ENCODE results near the gene ECI2. TPM values are rescaled to one million over a fixed set of nuclear protein-coding genes. Genes with fewer than 3 reads are reported as not detected.

ECI2 gene
- polyA plus RNA-seq, 2 donors = 7.1 to 19.5 TPM

- Histone ChIP-seq H3K36me3 (ENCODE audit: control insufficient read depth in 2 of 2, insufficient read depth in 2 of 2, low read length in 1 of 2) (peaks cover 7 to 9% of the 10 kb centered on the region in 2 donors), H3K27ac (ENCODE audit: low read depth in 2 of 2, low read length in 1 of 2) (no peak overlapping the region), H3K4me3 (ENCODE audit: low read depth in 1 of 2, low read length in 2 of 2) (no peak overlapping the region), H3K4me1 (ENCODE audit: control insufficient read depth in 2 of 2, insufficient read depth in 2 of 2, low read length in 1 of 2) (peaks cover 0 to 2% of the 10 kb centered on the region in 2 donors), H3K9me3 (ENCODE audit: control insufficient read depth in 2 of 2, insufficient read depth in 1 of 2, low read depth in 1 of 2, low read length in 1 of 2) (no peaks in the 10 kb centered on the region), H3K27me3 (ENCODE audit: control insufficient read depth in 1 of 2, insufficient read depth in 2 of 2, low read length in 2 of 2) (no peaks in the 10 kb centered on the region)
Observed at GRCh38 chr6:4129446-4129845, 5.9 kb downstream of the ECI2 start.

- H3K36me3 ChIP-seq (ENCODE audit: control insufficient read depth in 2 of 2, insufficient read depth in 2 of 2, low read length in 1 of 2) = peaks cover 7 to 9% of the 10 kb centered on the region in 2 donors
Observed at GRCh38 chr6:4128748-4129147, 6.6 kb downstream of the ECI2 start.

GRCh38 chr6:4128072-4128471, 7.3 kb downstream of the ECI2 start:
- WGBS, 2 donors = 32 to 41% methylated on average over 1 of the region's 1 CpG
- H3K4me1 ChIP-seq (ENCODE audit: control insufficient read depth in 2 of 2, insufficient read depth in 2 of 2, low read length in 1 of 2) = no peaks in the 10 kb centered on the region
- H3K27ac ChIP-seq (ENCODE audit: low read depth in 2 of 2, low read length in 1 of 2) = no peak overlapping the region
- H3K4me3 ChIP-seq (ENCODE audit: low read depth in 1 of 2, low read length in 2 of 2) = no peak overlapping the region
- no peaks in the 10 kb centered on the region for H3K9me3 ChIP-seq (ENCODE audit: control insufficient read depth in 2 of 2, insufficient read depth in 1 of 2, low read depth in 1 of 2, low read length in 1 of 2)
- H3K27me3 ChIP-seq (ENCODE audit: control insufficient read depth in 1 of 2, insufficient read depth in 2 of 2, low read length in 2 of 2) = no peaks in the 10 kb centered on the region
- H3K36me3 ChIP-seq (ENCODE audit: control insufficient read depth in 2 of 2, insufficient read depth in 2 of 2, low read length in 1 of 2) = peaks cover 7 to 9% of the 10 kb centered on the region in 2 donors

More at GRCh38 chr6:4128748-4129147, 6.6 kb downstream of the ECI2 start:
- H3K27me3 ChIP-seq (ENCODE audit: control insufficient read depth in 1 of 2, insufficient read depth in 2 of 2, low read length in 2 of 2) = no peaks in the 10 kb centered on the region
- H3K4me1 ChIP-seq (ENCODE audit: control insufficient read depth in 2 of 2, insufficient read depth in 2 of 2, low read length in 1 of 2) = no peaks in the 10 kb centered on the region
- H3K4me3 ChIP-seq (ENCODE audit: low read depth in 1 of 2, low read length in 2 of 2) = no peak overlapping the region
- WGBS, 2 donors = 91 to 95% methylated on average over 6 of the region's 6 CpGs
- no peak overlapping the region for H3K27ac ChIP-seq (ENCODE audit: low read depth in 2 of 2, low read length in 1 of 2)
- no peaks in the 10 kb centered on the region for H3K9me3 ChIP-seq (ENCODE audit: control insufficient read depth in 2 of 2, insufficient read depth in 1 of 2, low read depth in 1 of 2, low read length in 1 of 2)

GRCh38 chr6:4125933-4126864, 9.2 kb downstream of the ECI2 start:
- H3K27ac ChIP-seq (ENCODE audit: low read depth in 2 of 2, low read length in 1 of 2) = no peak overlapping the region
- 70 to 85% methylated on average over 8 of the region's 8 CpGs for WGBS, 2 donors

GRCh38 chr6:4125500-4125899, 9.9 kb downstream of the ECI2 start:
- Histone ChIP-seq H3K27me3 (ENCODE audit: control insufficient read depth in 1 of 2, insufficient read depth in 2 of 2, low read length in 2 of 2) (no peaks in the 10 kb centered on the region), H3K9me3 (ENCODE audit: control insufficient read depth in 2 of 2, insufficient read depth in 1 of 2, low read depth in 1 of 2, low read length in 1 of 2) (no peaks in the 10 kb centered on the region), H3K4me3 (ENCODE audit: low read depth in 1 of 2, low read length in 2 of 2) (no peak overlapping the region), H3K36me3 (ENCODE audit: control insufficient read depth in 2 of 2, insufficient read depth in 2 of 2, low read length in 1 of 2) (peaks cover 5 to 9% of the 10 kb centered on the region in 2 donors), H3K27ac (ENCODE audit: low read depth in 2 of 2, low read length in 1 of 2) (no peak overlapping the region), H3K4me1 (ENCODE audit: control insufficient read depth in 2 of 2, insufficient read depth in 2 of 2, low read length in 1 of 2) (no peaks in the 10 kb centered on the region)
- 92% methylated on average over 5 of the region's 5 CpGs for WGBS, 2 donors

More at GRCh38 chr6:4125933-4126864, 9.2 kb downstream of the ECI2 start:
- H3K9me3 ChIP-seq (ENCODE audit: control insufficient read depth in 2 of 2, insufficient read depth in 1 of 2, low read depth in 1 of 2, low read length in 1 of 2) = no peaks in the 10 kb centered on the region
- H3K36me3 ChIP-seq (ENCODE audit: control insufficient read depth in 2 of 2, insufficient read depth in 2 of 2, low read length in 1 of 2) = peaks cover 7 to 9% of the 10 kb centered on the region in 2 donors
- no peaks in the 10 kb centered on the region for H3K27me3 ChIP-seq (ENCODE audit: control insufficient read depth in 1 of 2, insufficient read depth in 2 of 2, low read length in 2 of 2)
- no peaks in the 10 kb centered on the region for H3K4me1 ChIP-seq (ENCODE audit: control insufficient read depth in 2 of 2, insufficient read depth in 2 of 2, low read length in 1 of 2)
- no peak overlapping the region for H3K4me3 ChIP-seq (ENCODE audit: low read depth in 1 of 2, low read length in 2 of 2)

- no peak overlapping the region for H3K4me3 ChIP-seq (ENCODE audit: low read depth in 1 of 2, low read length in 2 of 2)
- no peak overlapping the region for H3K27ac ChIP-seq (ENCODE audit: low read depth in 2 of 2, low read length in 1 of 2)
- H3K4me1 ChIP-seq (ENCODE audit: control insufficient read depth in 2 of 2, insufficient read depth in 2 of 2, low read length in 1 of 2) = no peaks in the 10 kb centered on the region
- no peaks in the 10 kb centered on the region for H3K9me3 ChIP-seq (ENCODE audit: control insufficient read depth in 2 of 2, insufficient read depth in 1 of 2, low read depth in 1 of 2, low read length in 1 of 2)
- H3K27me3 ChIP-seq (ENCODE audit: control insufficient read depth in 1 of 2, insufficient read depth in 2 of 2, low read length in 2 of 2) = no peaks in the 10 kb centered on the region
- peaks cover 3 to 5% of the 10 kb centered on the region in 2 donors for H3K36me3 ChIP-seq (ENCODE audit: control insufficient read depth in 2 of 2, insufficient read depth in 2 of 2, low read length in 1 of 2)
- 30 to 43% methylated on average over 1 of the region's 1 CpG for WGBS, 2 donors
Observed at GRCh38 chr6:4124351-4124750, 11.0 kb downstream of the ECI2 start.

GRCh38 chr6:4115741-4116140, 19.6 kb downstream of the ECI2 start:
- peaks cover 4 to 6% of the 10 kb centered on the region in 2 donors for H3K36me3 ChIP-seq (ENCODE audit: control insufficient read depth in 2 of 2, insufficient read depth in 2 of 2, low read length in 1 of 2)
- H3K27ac ChIP-seq (ENCODE audit: low read depth in 2 of 2, low read length in 1 of 2) = no peak overlapping the region
- H3K4me1 ChIP-seq (ENCODE audit: control insufficient read depth in 2 of 2, insufficient read depth in 2 of 2, low read length in 1 of 2) = no peaks in the 10 kb centered on the region
- no peaks in the 10 kb centered on the region for H3K27me3 ChIP-seq (ENCODE audit: control insufficient read depth in 1 of 2, insufficient read depth in 2 of 2, low read length in 2 of 2)
- H3K4me3 ChIP-seq (ENCODE audit: low read depth in 1 of 2, low read length in 2 of 2) = no peak overlapping the region
- H3K9me3 ChIP-seq (ENCODE audit: control insufficient read depth in 2 of 2, insufficient read depth in 1 of 2, low read depth in 1 of 2, low read length in 1 of 2) = peaks cover 0 to 3% of the 10 kb centered on the region in 2 donors
- WGBS, 2 donors = 92 to 97% methylated on average over 4 of the region's 4 CpGs

- peaks cover 4 to 6% of the 10 kb centered on the region in 2 donors for H3K36me3 ChIP-seq (ENCODE audit: control insufficient read depth in 2 of 2, insufficient read depth in 2 of 2, low read length in 1 of 2)
Observed at GRCh38 chr6:4114123-4114522, 21.3 kb downstream of the ECI2 start.

GRCh38 chr6:4113649-4114048, 21.7 kb downstream of the ECI2 start:
- H3K4me1 ChIP-seq (ENCODE audit: control insufficient read depth in 2 of 2, insufficient read depth in 2 of 2, low read length in 1 of 2) = no peaks in the 10 kb centered on the region
- H3K4me3 ChIP-seq (ENCODE audit: low read depth in 1 of 2, low read length in 2 of 2) = no peak overlapping the region
- peaks cover 0 to 3% of the 10 kb centered on the region in 2 donors for H3K9me3 ChIP-seq (ENCODE audit: control insufficient read depth in 2 of 2, insufficient read depth in 1 of 2, low read depth in 1 of 2, low read length in 1 of 2)
- H3K36me3 ChIP-seq (ENCODE audit: control insufficient read depth in 2 of 2, insufficient read depth in 2 of 2, low read length in 1 of 2) = peaks cover 3 to 6% of the 10 kb centered on the region in 2 donors
- no peak overlapping the region for H3K27ac ChIP-seq (ENCODE audit: low read depth in 2 of 2, low read length in 1 of 2)
- no peaks in the 10 kb centered on the region for H3K27me3 ChIP-seq (ENCODE audit: control insufficient read depth in 1 of 2, insufficient read depth in 2 of 2, low read length in 2 of 2)

More at GRCh38 chr6:4114123-4114522, 21.3 kb downstream of the ECI2 start:
- H3K4me3 ChIP-seq (ENCODE audit: low read depth in 1 of 2, low read length in 2 of 2) = no peak overlapping the region
- no peaks in the 10 kb centered on the region for H3K4me1 ChIP-seq (ENCODE audit: control insufficient read depth in 2 of 2, insufficient read depth in 2 of 2, low read length in 1 of 2)
- no peak overlapping the region for H3K27ac ChIP-seq (ENCODE audit: low read depth in 2 of 2, low read length in 1 of 2)
- H3K27me3 ChIP-seq (ENCODE audit: control insufficient read depth in 1 of 2, insufficient read depth in 2 of 2, low read length in 2 of 2) = no peaks in the 10 kb centered on the region
- WGBS, 2 donors = 94 to 95% methylated on average over 3 of the region's 3 CpGs
- peaks cover 0 to 3% of the 10 kb centered on the region in 2 donors for H3K9me3 ChIP-seq (ENCODE audit: control insufficient read depth in 2 of 2, insufficient read depth in 1 of 2, low read depth in 1 of 2, low read length in 1 of 2)

- Histone ChIP-seq H3K4me3 (ENCODE audit: low read depth in 1 of 2, low read length in 2 of 2) (no peak overlapping the region), H3K9me3 (ENCODE audit: control insufficient read depth in 2 of 2, insufficient read depth in 1 of 2, low read depth in 1 of 2, low read length in 1 of 2) (peaks cover 0 to 3% of the 10 kb centered on the region in 2 donors), H3K4me1 (ENCODE audit: control insufficient read depth in 2 of 2, insufficient read depth in 2 of 2, low read length in 1 of 2) (no peaks in the 10 kb centered on the region), H3K27ac (ENCODE audit: low read depth in 2 of 2, low read length in 1 of 2) (no peak overlapping the region), H3K36me3 (ENCODE audit: control insufficient read depth in 2 of 2, insufficient read depth in 2 of 2, low read length in 1 of 2) (peaks cover 0 to 5% of the 10 kb centered on the region in 2 donors), H3K27me3 (ENCODE audit: control insufficient read depth in 1 of 2, insufficient read depth in 2 of 2, low read length in 2 of 2) (no peaks in the 10 kb centered on the region)
- 97 to 99% methylated on average over 3 of the region's 3 CpGs for WGBS, 2 donors
Observed at GRCh38 chr6:4112366-4112765, 23.0 kb downstream of the ECI2 start.

Measured in esophagus (tissue), 2 donors.